HEK293 (cell line): ENCODE results near the gene CSMD2.

ENCODE experiments used
- CTCF ChIA-PET: fragments of 350-600 bp; formaldehyde crosslinking; extraction: SDS; loops from one replicate; lab custom pipeline; 2021; ENCODE audit warnings: antibody characterized with exemption; lab: Yijun Ruan, JAX
- POLR2A ChIA-PET: fragments of 300-600 bp; formaldehyde crosslinking; extraction: SDS; loops from one replicate; lab custom pipeline; 2020; ENCODE audit warnings: antibody characterized with exemption, inconsistent platforms; lab: Yijun Ruan, JAX
- H3K27ac ChIP-seq: fragments of 200-500 bp; sonication (Bioruptor generic); 2 replicates; pipeline ENCODE4 v1.5.1; 2014; ENCODE audit warnings: low read depth, low read length, control low read depth, inconsistent platforms; ENCODE audit errors: extremely low read depth
- H3K36me3 ChIP-seq, 2 experiments: fragments of 200-500 bp in 1 of 2; sonication (Bioruptor generic) in 1 of 2; 1 replicate in 1 of 2; 2 replicates in 1 of 2; pipeline ENCODE4 v1.5.1; 2014 to 2017; ENCODE audit warnings: inconsistent platforms in 2 of 2, low read length in 2 of 2; ENCODE audit not compliant: control insufficient read depth in 2 of 2, insufficient read depth in 1 of 2
- H3K4me1 ChIP-seq: fragments of 200-500 bp; sonication (Bioruptor generic); 2 replicates; pipeline ENCODE4 v1.5.1; 2014; ENCODE audit warnings: mild to moderate bottlenecking, low read length, inconsistent platforms; ENCODE audit not compliant: control insufficient read depth, insufficient read depth
- H3K4me3 ChIP-seq: 2 replicates; pipeline ENCODE4 v1.5.1; 2011; ENCODE audit warnings: low read depth, mild to moderate bottlenecking, control low read depth, low read length, moderate library complexity
- H3K9me3 ChIP-seq: fragments of 200-500 bp; sonication (Bioruptor generic); 2 replicates; pipeline ENCODE4 v1.5.1; 2014; ENCODE audit warnings: low read depth, low read length, inconsistent platforms; ENCODE audit not compliant: control insufficient read depth, insufficient read depth
- CTCF ChIP-seq: fragments of 450-650 bp; formaldehyde crosslinking; IDR thresholded peaks from 2 replicates; pipeline ENCODE4 v1.5.1; 2016; ENCODE audit warnings: missing biosample characterization, missing genetic modification characterization
- OVOL3 ChIP-seq: fragments of 450-650 bp; formaldehyde crosslinking; IDR thresholded peaks from 2 replicates; pipeline ENCODE4 v1.5.1; 2016; ENCODE audit warnings: missing biosample characterization, missing genetic modification characterization
- TCF7L2 ChIP-seq: IDR thresholded peaks from 2 replicates; pipeline ENCODE4 v1.6.1; 2011; ENCODE audit warnings: low read depth, mild to moderate bottlenecking, inconsistent platforms, low read length, moderate library complexity, borderline replicate concordance
- YY1 ChIP-seq: fragments of 450-650 bp; formaldehyde crosslinking; IDR thresholded peaks from 2 replicates; pipeline ENCODE4 v1.5.1; 2018; ENCODE audit warnings: missing biosample characterization, missing genetic modification characterization
- ZBTB10 ChIP-seq: fragments of 450-650 bp; formaldehyde crosslinking; IDR thresholded peaks from 2 replicates; pipeline ENCODE4 v1.5.1; 2016; ENCODE audit warnings: missing biosample characterization, missing genetic modification characterization
- ZBTB17 ChIP-seq: fragments of 450-650 bp; formaldehyde crosslinking; IDR thresholded peaks from 2 replicates; pipeline ENCODE4 v1.5.1; 2016; ENCODE audit warnings: missing biosample characterization, missing genetic modification characterization
- ZEB2 ChIP-seq: fragments of 450-650 bp; formaldehyde crosslinking; IDR thresholded peaks from 2 replicates; pipeline ENCODE4 v1.5.1; 2016; ENCODE audit warnings: missing biosample characterization, missing genetic modification characterization
- ZFP41 ChIP-seq: fragments of 450-650 bp; formaldehyde crosslinking; IDR thresholded peaks from 2 replicates; pipeline ENCODE4 v1.5.1; 2016; ENCODE audit warnings: missing biosample characterization, missing genetic modification characterization, borderline replicate concordance
- ZNF138 ChIP-seq: fragments of 450-650 bp; formaldehyde crosslinking; IDR thresholded peaks from 2 replicates; pipeline ENCODE4 v1.5.1; 2016; ENCODE audit warnings: missing biosample characterization, missing genetic modification characterization, borderline replicate concordance
- ZNF175 ChIP-seq: fragments of 450-650 bp; formaldehyde crosslinking; IDR thresholded peaks from 2 replicates; pipeline ENCODE4 v1.5.1; 2016; ENCODE audit warnings: missing biosample characterization, missing genetic modification characterization
- ZNF223 ChIP-seq: fragments of 450-650 bp; formaldehyde crosslinking; IDR thresholded peaks from 2 replicates; pipeline ENCODE4 v1.5.1; 2016; ENCODE audit warnings: missing biosample characterization, missing genetic modification characterization
- ZNF274 ChIP-seq, 2 experiments: fragments of 200-500 bp in 1 of 2; fragments of 450-650 bp in 1 of 2; sonication (Bioruptor generic) in 1 of 2; formaldehyde crosslinking in 1 of 2; IDR thresholded peaks; 2 replicates each; pipeline versions ENCODE4 v1.5.1 to v1.6.1; 2014 to 2016; ENCODE audit warnings: borderline replicate concordance in 1 of 2, inconsistent platforms in 1 of 2, low read length in 1 of 2, missing biosample characterization in 1 of 2, missing genetic modification characterization in 1 of 2
- ZNF302 ChIP-seq: fragments of 450-650 bp; formaldehyde crosslinking; IDR thresholded peaks from 2 replicates; pipeline ENCODE4 v1.5.1; 2016; ENCODE audit warnings: missing biosample characterization, missing genetic modification characterization, low read depth
- ZNF311 ChIP-seq: fragments of 450-650 bp; formaldehyde crosslinking; IDR thresholded peaks from 2 replicates; pipeline ENCODE4 v1.5.1; 2017; ENCODE audit warnings: missing biosample characterization, missing genetic modification characterization, borderline replicate concordance
- ZNF341 ChIP-seq: fragments of 450-650 bp; formaldehyde crosslinking; IDR thresholded peaks from 2 replicates; pipeline ENCODE4; 2016; ENCODE audit warnings: low read depth, missing biosample characterization, missing genetic modification characterization
- ZNF362 ChIP-seq: fragments of 450-650 bp; formaldehyde crosslinking; IDR thresholded peaks from 2 replicates; pipeline ENCODE4 v1.5.1; 2016; ENCODE audit warnings: missing biosample characterization, missing genetic modification characterization
- ZNF513 ChIP-seq: fragments of 450-650 bp; IDR thresholded peaks from 2 replicates; pipeline ENCODE4 v1.5.1; 2018; ENCODE audit warnings: missing biosample characterization, missing genetic modification characterization
- ZNF549 ChIP-seq: fragments of 450-650 bp; IDR thresholded peaks from 2 replicates; pipeline ENCODE4 v1.5.1; 2018; ENCODE audit warnings: missing biosample characterization, missing genetic modification characterization, mild to moderate bottlenecking, inconsistent platforms, moderate library complexity
- ZNF555 ChIP-seq: fragments of 450-650 bp; formaldehyde crosslinking; conservative IDR thresholded peaks from 2 replicates; pipeline ENCODE4 v1.5.1; 2017; ENCODE audit warnings: missing biosample characterization, mild to moderate bottlenecking, missing genetic modification characterization, inconsistent platforms
- ZNF561 ChIP-seq: fragments of 450-650 bp; IDR thresholded peaks from 2 replicates; pipeline ENCODE4 v1.5.1; 2018; ENCODE audit warnings: missing biosample characterization, missing genetic modification characterization, borderline replicate concordance
- ZNF585B ChIP-seq: fragments of 450-650 bp; formaldehyde crosslinking; IDR thresholded peaks from 2 replicates; pipeline ENCODE4 v1.5.1; 2016; ENCODE audit warnings: missing biosample characterization, missing genetic modification characterization
- ZNF645 ChIP-seq: fragments of 450-650 bp; formaldehyde crosslinking; IDR thresholded peaks from 2 replicates; pipeline ENCODE4; 2016; ENCODE audit warnings: missing biosample characterization, missing genetic modification characterization
- ZNF777 ChIP-seq: fragments of 450-650 bp; formaldehyde crosslinking; IDR thresholded peaks from 2 replicates; pipeline ENCODE4 v1.5.1; 2017; ENCODE audit warnings: missing biosample characterization, missing genetic modification characterization, borderline replicate concordance
- ZNF791 ChIP-seq: fragments of 450-650 bp; formaldehyde crosslinking; IDR thresholded peaks from 2 replicates; pipeline ENCODE4 v1.5.1; 2016; ENCODE audit warnings: missing biosample characterization, missing genetic modification characterization
- ZNF843 ChIP-seq: fragments of 450-650 bp; formaldehyde crosslinking; IDR thresholded peaks from 2 replicates; pipeline ENCODE4 v1.5.1; 2016; ENCODE audit warnings: missing biosample characterization, missing genetic modification characterization
- ZSCAN18 ChIP-seq: fragments of 450-650 bp; formaldehyde crosslinking; IDR thresholded peaks from 2 replicates; pipeline ENCODE4 v1.5.1; 2016; ENCODE audit warnings: missing biosample characterization, missing genetic modification characterization
- ZSCAN30 ChIP-seq: fragments of 450-650 bp; IDR thresholded peaks from 2 replicates; pipeline ENCODE4 v1.5.1; 2018; ENCODE audit warnings: missing biosample characterization, mild to moderate bottlenecking, missing genetic modification characterization, moderate library complexity

CSMD2 gene

GRCh38 chr1:33825506-33825905 lies 339.5 kb downstream of the CSMD2 start:
- Histone ChIP-seq H3K36me3 (no peaks in the 10 kb centered on the region), H3K4me1 (no peaks in the 10 kb centered on the region), H3K27ac (no peak overlapping the region), H3K9me3 (no peaks in the 10 kb centered on the region), H3K4me3 (no peak overlapping the region)
- TF ChIP-seq ZNF138 (tag by site-specific recombination) (no peak), ZNF341 (no peak), ZNF791 (tag by site-specific recombination) (no peak), ZNF645 (no peak), ZNF274 (IDR thresholded peaks at IDR 0.05; ENCODE audit: low read length) (no peak), ZNF274 (tag by site-specific recombination; IDR thresholded peaks at IDR 0.05; ENCODE audit: borderline replicate concordance) (no peak), TCF7L2 (no peak), ZNF777 (tag by site-specific recombination) (no peak), ZNF843 (tag by site-specific recombination) (no peak), ZNF513 (tag by site-specific recombination) (no peak), ZNF311 (no peak), ZBTB17 (tag by site-specific recombination) (no peak), ZNF175 (tag by site-specific recombination) (no peak), ZNF362 (no peak), YY1 (tag by site-specific recombination) (no peak), OVOL3 (tag by site-specific recombination) (no peak), ZNF302 (tag by site-specific recombination) (no peak)
- ChIA-PET POLR2A (no interaction called here), CTCF (interaction anchor here (0.7 kb wide), 1 partner anchor 9 kb away, joined by 3 read pairs; no protein-coding TSS in a partner anchor)

- POLR2A ChIA-PET = no interaction called here
- TF ChIP-seq ZEB2 (tag by site-specific recombination) = no peak
- TF ChIP-seq ZNF585B = no peak
- no peak for TF ChIP-seq TCF7L2
- TF ChIP-seq ZSCAN30 (tag by site-specific recombination) = no peak
- TF ChIP-seq ZFP41 (tag by site-specific recombination) = no peak
- no peak for TF ChIP-seq CTCF
- no peak for TF ChIP-seq ZBTB10
- TF ChIP-seq ZNF223 (tag by site-specific recombination) = no peak
- TF ChIP-seq ZNF561 (tag by site-specific recombination) = no peak
- TF ChIP-seq ZNF555 = no peak
- TF ChIP-seq ZNF549 (tag by site-specific recombination) = no peak
- TF ChIP-seq ZSCAN18 (tag by site-specific recombination) = no peak
- no peaks in the 10 kb centered on the region for H3K36me3 ChIP-seq
- no peaks in the 10 kb centered on the region for H3K9me3 ChIP-seq
- CTCF ChIA-PET = interaction anchor here (0.7 kb wide), 1 partner anchor 9 kb away, joined by 3 read pairs; no protein-coding TSS in a partner anchor
- H3K27ac ChIP-seq = no peak overlapping the region
- no peak overlapping the region for H3K4me3 ChIP-seq
- no peaks in the 10 kb centered on the region for H3K4me1 ChIP-seq
These were observed 340.1 kb downstream of the CSMD2 start for GRCh38 chr1:33824971-33825370.
